Right hindlimb (tissue), 1 donor: ENCODE measurements around the gene GRK1.

Experiments
- DNase-seq: peaks from one replicate; pipeline ENCODE4 v3.0.0-alpha.2; 2018

GRK1 gene

DNA sequence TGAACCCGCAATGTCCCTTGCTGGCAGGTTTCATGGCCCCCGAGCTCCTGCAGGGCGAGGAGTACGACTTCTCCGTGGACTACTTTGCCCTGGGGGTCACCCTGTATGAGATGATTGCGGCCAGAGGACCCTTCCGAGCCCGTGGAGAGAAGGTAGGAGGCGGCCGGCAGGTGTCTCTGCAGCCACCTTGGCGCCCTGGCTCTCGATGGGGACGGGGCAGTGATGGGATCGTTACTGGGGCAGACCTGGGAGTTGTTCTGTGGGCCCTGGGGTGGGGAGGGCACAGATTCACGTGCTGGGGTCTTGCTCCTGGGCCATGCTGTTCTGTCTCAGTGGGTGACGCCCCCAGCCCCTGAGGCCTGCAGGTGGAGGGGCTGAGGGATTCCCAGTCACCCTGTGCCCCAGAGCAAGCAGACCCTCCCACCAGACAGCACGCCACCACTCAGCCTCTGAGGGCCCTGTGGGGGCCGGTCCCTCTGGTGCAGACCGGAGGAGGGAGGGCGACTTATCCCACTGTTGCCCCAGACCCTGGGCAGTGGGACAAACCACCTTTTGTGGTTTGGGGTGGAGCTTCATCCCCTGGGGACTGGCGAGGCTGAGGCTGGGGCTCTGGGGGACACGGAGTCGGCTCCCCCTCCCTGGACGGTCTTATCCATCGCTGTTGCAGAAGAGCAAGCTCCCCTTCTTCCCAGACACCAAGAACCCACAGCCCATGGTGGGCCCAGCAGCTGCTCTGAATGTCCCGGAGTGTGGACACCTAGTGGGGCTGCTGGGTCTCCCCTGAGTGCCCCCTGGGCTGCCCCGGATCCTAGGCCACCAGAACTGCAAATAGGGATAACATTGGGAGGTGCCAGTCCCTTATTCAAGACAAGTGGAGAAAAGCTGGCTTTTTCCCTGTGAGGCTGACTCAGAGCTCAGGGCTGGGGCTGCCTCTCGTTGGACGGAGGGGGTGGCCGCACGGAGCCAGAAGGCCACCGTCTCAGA lies 64.5 kb downstream of the GRK1 start:
- DNase-seq, result no peak

GRCh38 chr13:113732176-113732960 lies 65.3 kb downstream of the GRK1 start:
- no peak for DNase-seq

- no peak for DNase-seq
Measured at GRCh38 chr13:113732961-113733950, 66.2 kb downstream of the GRK1 start.

DNA sequence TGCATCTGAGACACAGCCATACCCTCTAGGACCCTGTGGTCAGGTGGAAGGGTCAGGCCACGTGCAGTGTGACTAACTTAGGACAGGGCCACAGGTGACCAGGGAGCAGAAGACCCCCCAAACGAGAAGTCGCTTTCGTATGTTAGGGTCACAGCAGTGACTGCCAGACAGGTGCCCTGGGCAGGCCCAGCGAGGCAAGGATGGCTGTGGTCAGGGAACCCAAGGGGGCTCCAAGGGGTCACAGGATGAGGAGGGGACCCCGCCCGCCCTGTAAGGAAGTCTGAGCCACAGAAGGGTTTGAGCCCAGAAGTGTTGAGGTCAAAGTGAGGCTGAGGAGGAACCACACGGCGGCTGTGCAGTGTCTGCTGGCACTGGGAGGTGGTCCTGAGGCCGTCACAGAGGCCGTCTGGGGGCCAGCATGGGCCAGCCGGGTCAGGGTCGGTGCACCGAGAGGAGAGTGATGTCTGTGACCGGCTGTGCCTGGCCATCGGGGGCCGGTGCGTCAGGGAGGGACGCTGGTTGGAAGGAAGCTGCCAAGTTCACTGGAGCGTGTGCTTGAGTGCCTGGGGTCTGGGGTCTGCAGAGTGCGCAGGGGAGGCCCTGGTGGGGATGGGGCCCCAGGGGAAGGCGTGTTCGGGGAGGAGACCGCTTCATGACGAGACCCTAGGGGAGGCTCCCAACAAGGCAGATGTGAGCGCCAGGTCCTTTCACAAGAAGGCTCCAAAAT lies 67.2 kb downstream of the GRK1 start:
- DNase-seq, result no peak

- no peak for DNase-seq
Measured at GRCh38 chr13:113734826-113735125, 67.8 kb downstream of the GRK1 start.

DNA sequence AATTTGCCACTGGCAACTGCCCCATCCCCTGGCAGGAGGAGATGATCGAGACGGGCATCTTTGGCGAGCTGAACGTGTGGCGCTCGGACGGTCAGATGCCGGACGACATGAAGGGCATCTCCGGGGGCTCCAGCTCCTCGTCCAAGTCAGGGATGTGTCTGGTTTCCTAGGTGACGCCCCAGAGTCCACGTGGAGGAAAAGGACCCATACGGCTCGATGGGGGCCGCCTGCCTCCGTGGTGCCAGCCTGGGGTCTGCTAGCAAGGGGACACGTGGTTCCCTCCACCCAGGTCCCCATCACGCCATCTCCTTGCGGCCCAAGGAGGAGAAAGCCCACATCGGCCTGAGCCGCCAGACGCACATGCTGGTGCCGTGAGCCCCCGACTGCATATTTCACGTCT lies 68.2 kb downstream of the GRK1 start:
- DNase-seq, result no peak

- no peak for DNase-seq
Measured at GRCh38 chr13:113735750-113736149, 68.7 kb downstream of the GRK1 start.

GRCh38 chr13:113736258-113736731 lies 69.3 kb downstream of the GRK1 start:
- DNase-seq, result no peak

- DNase-seq, result no peak
Measured at GRCh38 chr13:113737803-113738202, 70.8 kb downstream of the GRK1 start.

DNA sequence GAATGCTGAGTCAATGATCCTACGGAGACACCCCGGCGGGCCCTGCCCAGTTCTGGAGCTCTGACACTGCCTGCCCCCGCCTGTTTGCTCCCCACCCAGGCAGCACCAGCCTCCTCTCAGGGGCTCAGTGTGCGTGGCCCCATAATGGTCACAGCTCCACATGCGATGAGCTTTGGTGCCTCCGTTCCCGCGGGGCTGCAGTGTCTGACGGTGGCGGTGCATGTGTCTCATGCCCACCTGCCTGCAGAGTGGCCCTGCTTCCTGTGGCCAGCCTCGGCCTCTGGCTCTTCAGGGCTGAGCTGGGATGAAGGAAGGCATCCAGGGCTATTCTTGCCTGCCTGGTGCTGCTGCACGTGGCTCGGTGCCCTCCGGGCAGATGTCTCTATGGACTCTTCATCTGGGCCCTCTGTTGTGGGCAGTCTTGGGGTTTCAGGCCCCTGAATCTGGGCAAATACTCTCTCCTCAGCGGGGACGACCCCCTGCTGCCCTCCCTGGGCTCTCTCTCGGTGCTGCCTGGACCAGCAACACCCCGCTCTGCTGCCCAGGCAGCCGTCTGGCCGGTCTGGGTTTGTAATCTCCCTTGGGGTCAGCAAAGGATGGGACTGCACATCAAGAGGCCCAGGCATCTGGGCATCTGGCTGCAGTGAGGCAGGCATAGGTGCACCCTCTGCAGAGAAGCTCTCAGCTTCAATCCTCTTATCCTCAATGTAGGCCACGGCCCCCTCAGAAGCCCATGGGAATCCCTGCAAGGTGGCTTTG lies 72.7 kb downstream of the GRK1 start:
- DNase-seq, result no peak

- no peak for DNase-seq
Measured at GRCh38 chr13:113740286-113740556, 73.2 kb downstream of the GRK1 start.

DNA sequence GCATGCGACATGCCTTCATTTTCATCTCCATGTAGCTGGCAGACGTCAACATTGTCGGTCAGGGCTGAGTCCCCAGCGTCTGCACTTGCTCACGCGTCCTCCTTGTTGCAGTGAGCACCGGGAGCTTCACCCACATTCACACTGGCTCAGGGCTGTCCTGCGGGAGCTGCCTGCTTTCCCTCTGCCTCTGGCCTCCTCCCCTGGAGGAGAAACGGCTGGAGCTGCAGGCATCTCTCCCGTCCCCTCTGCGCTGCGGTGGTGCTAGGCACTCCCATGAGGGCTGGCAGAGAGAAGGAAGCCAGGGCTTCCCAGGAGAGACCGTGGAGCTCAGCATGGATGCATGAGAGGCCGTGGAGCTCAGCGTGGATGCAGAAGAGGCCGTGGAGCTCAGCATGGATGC lies 73.6 kb downstream of the GRK1 start:
- no peak for DNase-seq

- no peak for DNase-seq
Measured at GRCh38 chr13:113741191-113741668, 74.2 kb downstream of the GRK1 start.

GRCh38 chr13:113742000-113742441 lies 75.0 kb downstream of the GRK1 start:
- DNase-seq, result peak; percentile 66

DNA sequence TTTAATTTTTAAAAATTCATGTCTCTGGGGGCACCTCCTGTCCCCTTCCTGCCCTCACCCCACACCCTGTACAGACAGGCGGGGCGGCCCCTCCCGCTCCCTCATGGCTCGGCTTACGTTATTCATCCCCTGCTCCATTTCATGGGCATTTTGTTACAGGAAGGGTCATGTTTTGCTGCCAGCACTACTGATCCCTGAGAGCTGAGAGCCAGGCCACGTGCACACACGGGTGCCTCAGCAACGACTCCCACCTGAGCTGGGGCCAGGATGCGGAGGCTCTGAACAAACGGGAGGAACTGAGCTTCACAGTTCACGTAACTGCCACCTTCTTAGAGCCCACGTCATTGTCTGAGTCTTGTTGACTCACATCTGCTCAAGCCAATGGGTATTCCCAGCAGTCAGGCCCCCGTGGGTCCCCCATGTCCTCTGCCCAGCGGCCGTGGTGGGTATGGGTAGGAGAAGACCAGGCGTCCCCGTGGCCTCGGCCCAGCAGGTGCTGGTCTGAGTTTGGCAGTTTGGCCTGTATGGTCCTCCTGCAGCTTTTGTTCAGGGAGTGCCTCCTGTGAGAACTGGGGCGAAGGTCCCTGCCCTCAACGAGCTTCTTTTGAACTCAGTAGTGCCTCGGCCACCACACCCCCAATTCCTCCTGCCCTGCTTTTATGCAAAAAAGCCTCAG lies 75.6 kb downstream of the GRK1 start:
- no peak for DNase-seq

DNA sequence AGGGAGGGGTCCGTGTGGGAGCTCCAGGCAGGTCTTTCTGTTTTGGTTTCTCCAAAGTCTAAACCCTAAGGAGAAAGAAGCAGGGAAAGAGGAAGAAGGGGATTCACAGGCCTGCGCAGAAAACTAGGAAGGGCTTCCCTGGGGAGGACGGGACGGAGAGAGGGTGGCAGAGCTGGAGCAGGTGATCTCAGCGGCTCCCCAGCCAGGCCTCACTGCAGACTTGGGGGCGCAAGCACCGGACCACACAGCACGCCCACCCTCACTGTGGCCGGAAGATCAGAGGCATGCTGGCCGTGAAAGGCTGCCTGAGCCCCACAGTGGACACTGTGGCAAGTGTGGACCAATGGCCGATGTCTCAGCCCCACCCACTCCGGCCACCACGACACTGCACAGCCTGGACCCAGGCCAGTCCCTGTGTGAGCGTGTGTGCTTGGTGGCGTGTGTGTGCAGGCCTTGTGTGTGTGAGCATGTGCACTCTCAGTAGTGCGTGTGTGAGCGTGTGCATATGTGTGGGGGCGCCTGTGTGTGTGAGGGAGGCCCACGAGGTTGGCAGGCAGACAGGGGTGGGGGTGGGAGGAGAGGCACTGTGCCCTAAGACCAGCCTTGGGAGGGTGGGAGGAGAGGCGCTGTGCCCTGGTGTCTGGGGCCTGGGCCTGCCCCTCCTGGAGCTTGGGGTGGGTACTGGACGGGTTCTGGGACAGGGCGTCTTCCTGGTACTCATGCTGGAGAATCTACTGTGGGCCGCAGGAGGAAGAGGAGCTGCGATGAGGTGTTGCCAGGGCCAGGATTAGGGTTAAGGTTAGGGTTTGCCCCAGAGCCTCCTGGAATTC lies 76.6 kb downstream of the GRK1 start:
- DNase-seq, result no peak

GRCh38 chr13:113744197-113745000 lies 77.4 kb downstream of the GRK1 start:
- DNase-seq, result no peak

- no peak for DNase-seq
Measured at GRCh38 chr13:113745059-113745458, 78.0 kb downstream of the GRK1 start.
